HG03432 (cell line): ENCODE data around the gene UBE2G2.

Experiments
- ATAC-seq: cut with Tn5 transposase; IDR thresholded peaks from one replicate; pipeline ENCODE4 v1.9.1; 2021; ENCODE audit warnings: mild to moderate bottlenecking, moderate library complexity; ENCODE audit not compliant: unreplicated experiment

UBE2G2 gene

GRCh38 chr21:44766014-44766817 lies 35.4 kb downstream of the UBE2G2 start:
- ATAC-seq = no peak

GRCh38 chr21:44765231-44766013 lies 36.2 kb downstream of the UBE2G2 start:
- ATAC-seq = no peak

- ATAC-seq = no peak
These were observed 37.0 kb downstream of the UBE2G2 start for GRCh38 chr21:44764319-44765230.

DNA sequence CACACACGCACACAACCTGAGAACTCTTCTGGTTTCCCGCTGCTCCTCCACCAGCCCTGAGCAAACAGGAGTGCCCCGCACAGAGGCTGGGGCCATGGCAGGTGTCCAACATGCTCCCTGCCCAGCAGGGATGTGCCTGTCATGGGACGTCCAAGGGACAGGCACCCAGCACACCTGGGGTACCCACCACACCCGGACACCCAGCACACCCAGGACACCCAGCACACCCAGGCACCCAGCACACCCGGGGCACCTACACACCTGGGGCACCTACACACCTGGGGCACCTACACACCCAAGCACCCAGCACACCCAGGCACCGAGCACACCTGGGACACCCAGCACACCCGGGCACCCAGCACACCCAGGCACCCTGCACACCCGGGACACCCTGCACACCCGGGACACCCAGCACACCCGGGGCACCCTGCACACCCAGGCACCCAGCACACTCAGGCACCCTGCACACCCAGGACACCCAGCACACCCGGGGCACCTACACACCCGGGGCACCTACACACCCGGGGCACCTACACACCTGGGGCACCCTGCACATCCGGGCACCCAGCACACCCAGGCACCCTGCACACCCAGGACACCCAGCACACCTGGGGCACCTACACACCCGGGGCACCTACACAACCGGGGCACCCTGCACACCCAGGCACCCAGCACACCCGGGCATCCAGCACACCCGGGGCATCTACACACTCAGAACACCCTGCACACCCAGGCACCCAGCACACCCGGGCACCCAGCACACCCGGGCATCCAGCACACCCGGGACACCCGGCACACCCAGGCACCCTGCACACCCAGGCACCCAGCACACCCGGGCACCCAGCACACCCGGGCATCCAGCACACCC lies 37.9 kb downstream of the UBE2G2 start:
- no peak for ATAC-seq

GRCh38 chr21:44763050-44763378 lies 38.6 kb downstream of the UBE2G2 start:
- ATAC-seq = no peak

GRCh38 chr21:44762221-44763049 lies 39.2 kb downstream of the UBE2G2 start:
- ATAC-seq = no peak

DNA sequence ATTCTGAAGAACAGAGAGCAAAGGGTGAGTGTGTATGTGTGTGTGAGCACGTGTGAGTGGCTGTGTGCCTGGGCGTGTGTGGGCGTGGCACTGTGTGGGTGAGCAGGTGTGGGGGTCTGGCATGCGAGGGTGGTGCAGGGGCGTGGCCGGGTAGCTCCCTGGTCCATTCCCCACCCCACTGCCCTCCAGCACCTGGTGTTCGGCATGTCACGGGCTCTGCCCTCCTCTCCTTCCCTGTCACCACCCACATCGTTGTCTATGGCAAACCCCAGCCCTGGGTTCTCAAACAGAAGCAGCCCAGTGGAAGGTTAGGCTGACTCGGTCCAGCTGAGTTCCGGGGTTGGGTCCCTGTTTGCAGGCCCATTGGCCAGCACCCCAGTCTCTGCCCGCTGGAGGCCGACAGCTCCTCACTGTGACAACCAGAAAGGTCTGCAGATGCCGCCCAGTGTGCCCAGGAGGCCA lies 39.8 kb downstream of the UBE2G2 start:
- ATAC-seq = no peak

- no peak for ATAC-seq
These were observed 40.5 kb downstream of the UBE2G2 start for GRCh38 chr21:44761011-44761729.

- ATAC-seq = no peak
These were observed 41.2 kb downstream of the UBE2G2 start for GRCh38 chr21:44760376-44760775.

- no peak for ATAC-seq
These were observed 41.9 kb downstream of the UBE2G2 start for GRCh38 chr21:44759628-44760285.

GRCh38 chr21:44758781-44759627 lies 42.6 kb downstream of the UBE2G2 start:
- no peak for ATAC-seq

GRCh38 chr21:44758141-44758561 lies 43.5 kb downstream of the UBE2G2 start:
- no peak for ATAC-seq

- no peak for ATAC-seq
These were observed 43.9 kb downstream of the UBE2G2 start for GRCh38 chr21:44757731-44758130.

GRCh38 chr21:44756423-44757185 lies 45.0 kb downstream of the UBE2G2 start:
- ATAC-seq = no peak

- no peak for ATAC-seq
These were observed 46.4 kb downstream of the UBE2G2 start for GRCh38 chr21:44755227-44755626.

DNA sequence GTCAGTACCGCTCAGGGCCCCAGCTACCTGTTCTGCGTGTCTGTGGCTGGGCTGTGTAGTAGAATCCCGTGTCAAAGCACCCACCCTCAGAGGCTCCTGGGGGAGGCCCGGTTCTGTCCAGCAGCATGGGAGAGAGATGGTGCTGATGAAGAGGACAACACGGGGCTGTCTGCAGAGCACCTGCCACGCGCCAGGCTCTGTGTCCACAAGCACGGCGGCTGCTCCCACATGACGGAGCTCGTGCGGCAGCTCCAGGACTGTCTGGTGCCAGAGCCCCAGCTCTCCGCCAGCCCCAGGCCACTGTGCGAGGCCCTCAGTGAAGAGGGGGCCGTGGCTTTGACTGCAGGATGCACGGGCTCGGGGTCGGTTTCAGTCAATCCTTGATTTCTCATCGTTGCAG lies 48.3 kb downstream of the UBE2G2 start:
- ATAC-seq = no peak
